Ovary (tissue), 9 donors: ENCODE results near the gene DAW1. TPM values are rescaled to one million over a fixed set of nuclear protein-coding genes. Genes with fewer than 3 reads are reported as not detected.

Experiments
- DNase-seq, 5 donors: peaks; one replicate each; pipeline ENCODE4 v3.0.0-alpha.2; 2019 to 2020
- H3K27ac ChIP-seq, 2 donors: fragments of 200-600 bp; one replicate each; pipeline versions ENCODE4 v1.5.1 to v1.8.0; 2019 to 2022
- H3K27me3 ChIP-seq: fragments of 200-600 bp; one replicate; pipeline ENCODE4 v1.8.0; 2022
- H3K36me3 ChIP-seq: fragments of 200-600 bp; sonication (generic); one replicate; pipeline ENCODE4 v1.5.1; 2019
- H3K4me1 ChIP-seq: one replicate; pipeline ENCODE4 v1.8.1; 2013; ENCODE audit warnings: mild to moderate bottlenecking, moderate library complexity; ENCODE audit not compliant: insufficient read depth
- H3K4me3 ChIP-seq: fragments of 200-600 bp; sonication (generic); one replicate; pipeline ENCODE4 v1.5.1; 2017
- H3K9me3 ChIP-seq, 2 donors: fragments of 200-600 bp in 1 of 2; sonication (generic) in 1 of 2; one replicate each; pipeline versions ENCODE4 v1.5.1 to v1.8.1; 2013 to 2019; ENCODE audit warnings: mild to moderate bottlenecking in 1 of 2, moderate library complexity in 1 of 2
- EP300 ChIP-seq: sonication (generic); formaldehyde crosslinking; IDR thresholded peaks from one replicate; pipeline ENCODE4 v1.6.1; 2017; ENCODE audit warnings: antibody characterized with exemption
- POLR2A ChIP-seq: fragments of 450-650 bp; IDR thresholded peaks from one replicate; pipeline ENCODE4 v1.6.1; 2017; ENCODE audit warnings: antibody characterized with exemption, mild to moderate bottlenecking, moderate library complexity
- WGBS, 3 donors: extraction: QIAGEN DNeasy Blood & Tissue Kit in 1 of 3; methylation state at CpG; one replicate each; pipeline versions ENCODE4 v1.1.5 to v1.1.7; 2013 to 2017; 5-methylcytosine and 5-hydroxymethylcytosine counted together
- intact Hi-C, 4 donors: fragments of 100-400 bp; cut with DNase I; formaldehyde crosslinking; loops; one replicate each; pipeline versions ENCODE4 v1.11.0 to v1.15.1; 2022 to 2023
- polyA plus RNA-seq, 2 donors: library from polyadenylated mRNA; stranded (reverse); fragments of 200-250 nt in 1 of 2; fragments of 350-450 nt in 1 of 2; fragmentation: Illumina TruSeq in 1 of 2; extraction: RNeasy Lipid Tissue Mini Kit (QIAGEN cat#74804) in 1 of 2; gene quantifications; one replicate each; pipeline ENCODE4 v1.2.3, GENCODE V29; 2013 to 2014
- total RNA-seq, 7 donors: library from RNA; depleted of rRNA in 2 of 7; stranded (reverse); fragments of >200 nt in 2 of 7; fragmentation: NEBNext Ultra II Directional in 3 of 7; extraction: Animal tissue kit (Norgen Biotek cat#: 25700) in 3 of 7; gene quantifications; one replicate each; pipeline versions ENCODE4 v1.1.0 to v1.2.4, GENCODE V29; 2016 to 2023
- TF ChIP-seq, protein P1 (sequence below), 3 donors: fragments of 450-650 bp in 2 of 3; fragments of 200-600 bp in 1 of 3; IDR thresholded peaks; one replicate each; pipeline versions ENCODE4 v1.5.1 to v1.8.0; 2016 to 2022; ENCODE audit warnings: antibody characterized with exemption in 3 of 3, mild to moderate bottlenecking in 1 of 3
- donor health status: DM: no; HTN: no; CAD: no; lungs with moderate emphysema.
- donor health status: DM: no; HTN: no; CAD: no.
- donor health status: Bipolar disorder and iron deficiency.
- donor health status: DM: yes; HTN: yes; CAD: no.
- donor health status: DM: no; HTN: no; CAD: no.
- donor health status: DM: yes; HTN: yes; CAD: no.

The DAW1 gene
- total and polyA plus RNA-seq, 9 donors, result 0.11 to 4.6 (median 0.62) TPM; not detected in 2

DNA sequence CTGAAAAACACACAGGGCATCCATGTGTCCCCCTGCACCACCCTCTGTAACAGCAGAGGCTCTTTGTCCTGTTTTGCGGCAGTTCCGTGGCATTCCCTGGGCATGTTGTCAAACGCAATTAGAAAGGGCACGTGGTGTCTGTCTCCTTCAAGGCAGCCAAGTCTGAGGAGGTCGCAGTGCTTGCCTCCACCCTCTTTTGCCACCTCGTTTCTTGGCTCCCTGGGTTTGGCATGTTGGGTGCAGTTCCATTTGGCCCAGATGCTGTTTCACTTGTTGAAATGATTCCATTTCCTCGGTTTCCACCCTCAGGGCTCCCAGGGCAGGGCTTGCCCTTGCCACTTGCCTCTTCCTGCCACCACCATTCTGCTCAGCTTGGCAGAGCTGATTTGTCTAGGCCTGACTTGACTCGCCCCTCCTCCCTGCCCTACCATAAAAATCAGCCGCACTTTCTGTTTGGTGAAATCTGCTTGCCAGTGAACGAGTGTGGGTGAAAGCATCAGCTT is 45.4 kb upstream of the DAW1 start:
- intact Hi-C loops, result no loop called here
- TF ChIP-seq EP300 (no peak), POLR2A (no peak)
- TF ChIP-seq, protein P1, sequence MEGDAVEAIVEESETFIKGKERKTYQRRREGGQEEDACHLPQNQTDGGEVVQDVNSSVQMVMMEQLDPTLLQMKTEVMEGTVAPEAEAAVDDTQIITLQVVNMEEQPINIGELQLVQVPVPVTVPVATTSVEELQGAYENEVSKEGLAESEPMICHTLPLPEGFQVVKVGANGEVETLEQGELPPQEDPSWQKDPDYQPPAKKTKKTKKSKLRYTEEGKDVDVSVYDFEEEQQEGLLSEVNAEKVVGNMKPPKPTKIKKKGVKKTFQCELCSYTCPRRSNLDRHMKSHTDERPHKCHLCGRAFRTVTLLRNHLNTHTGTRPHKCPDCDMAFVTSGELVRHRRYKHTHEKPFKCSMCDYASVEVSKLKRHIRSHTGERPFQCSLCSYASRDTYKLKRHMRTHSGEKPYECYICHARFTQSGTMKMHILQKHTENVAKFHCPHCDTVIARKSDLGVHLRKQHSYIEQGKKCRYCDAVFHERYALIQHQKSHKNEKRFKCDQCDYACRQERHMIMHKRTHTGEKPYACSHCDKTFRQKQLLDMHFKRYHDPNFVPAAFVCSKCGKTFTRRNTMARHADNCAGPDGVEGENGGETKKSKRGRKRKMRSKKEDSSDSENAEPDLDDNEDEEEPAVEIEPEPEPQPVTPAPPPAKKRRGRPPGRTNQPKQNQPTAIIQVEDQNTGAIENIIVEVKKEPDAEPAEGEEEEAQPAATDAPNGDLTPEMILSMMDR (IDR thresholded peaks at IDR 0.05), result no peak
- Histone ChIP-seq H3K9me3 (no peaks in the 10 kb centered on the region), H3K4me1 (no peaks in the 10 kb centered on the region), H3K4me3 (no peak overlapping the region), H3K36me3 (no peaks in the 10 kb centered on the region), H3K27me3 (no peaks in the 10 kb centered on the region), H3K27ac (no peak overlapping the region)
- WGBS, 3 donors, result 46 to 52% (median 51%) methylated on average over 10 of the region's 10 CpGs
- DNase-seq, result no peak

DNA sequence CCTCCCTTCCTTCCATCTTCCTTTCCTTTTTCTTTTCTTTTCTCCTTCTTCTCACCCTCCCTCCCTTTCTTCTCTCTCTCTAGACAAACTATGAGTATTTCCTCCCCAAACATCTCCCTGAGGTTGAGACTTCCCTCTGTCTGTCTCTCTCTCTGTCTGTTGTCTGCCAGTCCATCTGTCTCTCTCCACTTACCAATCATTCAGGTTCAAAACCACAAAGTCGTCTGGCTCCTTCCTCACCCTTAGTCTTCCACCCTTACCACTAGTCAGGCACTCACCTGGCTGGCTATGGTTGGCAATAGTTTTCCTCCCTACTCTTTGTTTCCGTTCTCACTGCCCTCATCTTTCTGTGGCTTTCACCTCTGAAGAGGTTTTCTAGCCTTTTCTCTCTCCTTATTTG is 44.9 kb upstream of the DAW1 start:
- no peak for DNase-seq
- no peaks in the 10 kb centered on the region for H3K4me1 ChIP-seq
- TF ChIP-seq, protein P1 (IDR thresholded peaks at IDR 0.05), result no peak
- TF ChIP-seq EP300, result no peak
- no peak for TF ChIP-seq POLR2A
- 20 to 63% (median 21%) methylated on average over 2 of the region's 2 CpGs for WGBS, 3 donors
- H3K36me3 ChIP-seq, result no peaks in the 10 kb centered on the region
- H3K4me3 ChIP-seq, result no peak overlapping the region
- no peaks in the 10 kb centered on the region for H3K27me3 ChIP-seq
- no peaks in the 10 kb centered on the region for H3K9me3 ChIP-seq
- intact Hi-C loops, result no loop called here
- H3K27ac ChIP-seq, result no peak overlapping the region

DNA sequence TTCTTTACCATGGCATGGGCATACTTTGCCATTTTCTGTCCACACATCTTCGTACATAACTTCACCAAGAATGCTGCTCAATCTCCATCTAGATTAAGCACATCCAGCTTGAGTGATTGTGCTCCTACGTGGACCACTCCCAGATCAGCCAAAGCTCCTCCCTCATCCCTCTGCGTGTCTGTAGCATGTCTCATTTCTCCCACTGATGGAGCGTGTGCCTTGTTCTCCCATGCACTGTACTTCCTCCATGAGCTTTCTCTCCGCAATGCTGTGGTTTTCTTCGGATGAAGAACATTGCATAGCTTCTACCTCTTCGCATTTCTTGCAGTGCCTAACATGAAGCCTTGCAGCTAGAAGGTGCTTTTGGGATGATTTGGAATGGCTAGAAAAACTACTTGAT is 44.3 kb upstream of the DAW1 start:
- DNase-seq, result no peak
- intact Hi-C loops, result no loop called here
- Histone ChIP-seq H3K36me3 (no peaks in the 10 kb centered on the region), H3K4me1 (no peaks in the 10 kb centered on the region), H3K27ac (no peak overlapping the region), H3K4me3 (no peak overlapping the region), H3K27me3 (no peaks in the 10 kb centered on the region), H3K9me3 (no peaks in the 10 kb centered on the region)
- WGBS, 3 donors, result 85 to 91% (median 90%) methylated on average over 7 of the region's 7 CpGs
- TF ChIP-seq, protein P1 (IDR thresholded peaks at IDR 0.05), result no peak
- TF ChIP-seq EP300 (no peak), POLR2A (no peak)

DNA sequence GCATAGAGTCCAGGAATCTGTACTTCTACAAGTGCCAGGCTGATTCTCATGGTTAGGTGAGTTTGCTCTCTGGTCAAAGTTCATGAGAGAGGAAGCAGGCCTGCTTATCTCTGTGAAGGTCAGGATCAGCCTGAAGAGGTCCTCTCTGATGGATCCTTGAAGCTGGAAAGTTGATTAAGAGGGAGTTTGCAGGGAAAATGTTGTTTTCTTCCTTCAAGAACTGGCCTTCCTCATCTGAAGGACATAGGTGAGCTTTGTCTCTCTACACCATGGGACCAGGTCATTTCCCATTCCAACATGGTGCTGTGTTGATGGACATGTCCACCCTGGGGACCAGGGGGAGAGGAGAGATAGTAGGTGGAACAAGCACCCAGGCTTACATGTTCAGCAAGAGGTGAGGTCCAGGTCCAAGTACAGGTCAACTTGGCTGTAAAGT is 42.9 kb upstream of the DAW1 start:
- TF ChIP-seq POLR2A (no peak), EP300 (no peak)
- no peaks in the 10 kb centered on the region for H3K9me3 ChIP-seq
- intact Hi-C loops, result no loop called here

DNA sequence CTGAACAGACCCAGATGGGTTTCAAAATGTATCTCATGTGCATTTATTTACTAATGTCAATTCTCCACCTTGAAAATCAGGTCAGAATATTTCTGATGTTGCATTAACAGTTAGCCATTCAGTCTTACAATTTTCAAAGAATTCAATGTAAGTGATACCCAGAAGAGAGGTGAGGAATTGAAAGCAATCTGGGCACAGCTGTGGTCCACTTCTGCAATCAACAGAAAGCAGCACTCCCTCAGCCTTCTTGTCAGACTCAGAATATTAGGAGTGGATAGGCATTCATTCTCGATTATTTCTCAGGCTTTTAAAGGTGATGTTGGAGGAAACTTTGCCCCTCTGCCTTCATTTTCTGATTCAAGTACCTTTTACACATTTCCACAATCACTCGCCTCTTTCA is 42.1 kb upstream of the DAW1 start:
- Histone ChIP-seq H3K36me3 (no peaks in the 10 kb centered on the region), H3K9me3 (no peaks in the 10 kb centered on the region), H3K4me3 (no peak overlapping the region), H3K27me3 (no peaks in the 10 kb centered on the region), H3K27ac (no peak overlapping the region), H3K4me1 (no peaks in the 10 kb centered on the region)
- TF ChIP-seq, protein P1 (IDR thresholded peaks at IDR 0.05), result no peak
- no peak for TF ChIP-seq EP300
- no peak for TF ChIP-seq POLR2A
- intact Hi-C loops, result no loop called here
- DNase-seq, result no peak
- 67 to 90% (median 73%) methylated on average over 2 of the region's 2 CpGs for WGBS, 3 donors

More for the DNA sequence above, 42.9 kb upstream of the DAW1 start:
- Histone ChIP-seq H3K27ac (no peak overlapping the region), H3K27me3 (no peaks in the 10 kb centered on the region), H3K4me1 (no peaks in the 10 kb centered on the region), H3K36me3 (no peaks in the 10 kb centered on the region), H3K4me3 (no peak overlapping the region)
- DNase-seq, result no peak
